Measurements from ENCODE around the gene ENTR1. TPM values are rescaled to one million over a fixed set of nuclear protein-coding genes. Genes with fewer than 3 reads are reported as not detected.

ENTR1 gene
- total RNA-seq, 1 donor from 2014 or later = 57.9 TPM

DNA sequence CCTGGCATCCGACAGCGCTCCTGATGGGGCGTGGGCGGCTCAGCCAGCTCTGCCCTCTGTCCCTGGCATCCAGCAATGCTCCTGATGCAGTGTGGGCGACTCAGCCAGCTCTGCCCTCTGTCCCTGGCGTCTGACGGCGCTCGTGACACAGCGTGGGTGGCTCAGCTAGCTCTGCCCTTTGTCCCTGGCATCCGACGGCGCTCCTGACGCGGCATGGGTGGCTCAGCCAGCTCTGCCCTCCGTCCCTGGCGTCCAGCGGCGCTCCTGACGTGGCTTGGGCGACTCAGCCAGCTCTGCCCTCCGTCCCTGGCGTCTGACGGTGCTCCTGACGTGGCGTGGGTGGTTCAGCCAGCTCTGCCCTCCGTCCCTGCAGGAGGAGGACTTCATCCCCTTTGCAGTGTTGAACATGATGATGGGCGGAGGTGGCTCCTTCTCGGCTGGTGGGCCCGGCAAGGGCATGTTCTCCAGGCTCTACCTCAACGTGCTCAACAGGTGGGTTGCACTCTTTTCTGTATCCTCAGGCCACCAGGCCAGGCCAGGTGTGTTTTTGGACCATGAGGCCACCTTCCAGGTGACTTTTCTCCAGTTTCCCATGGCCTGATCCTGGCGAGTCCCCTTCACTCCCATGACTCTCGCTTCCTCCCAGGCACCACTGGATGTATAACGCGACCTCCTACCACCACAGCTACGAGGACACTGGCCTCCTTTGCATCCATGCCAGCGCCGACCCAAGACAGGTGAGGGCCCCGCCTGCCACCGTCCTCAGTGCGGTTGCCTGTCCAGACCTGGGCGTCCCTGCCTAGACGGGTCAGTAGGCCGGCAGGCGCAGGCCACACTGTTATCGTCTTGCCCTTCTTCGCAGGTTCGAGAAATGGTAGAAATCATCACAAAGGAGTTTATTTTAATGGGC lies 8.0 kb upstream of the ENTR1 start:
- no peaks in the 10 kb centered on the region for H3K27me3 Mint-ChIP-seq (ENCODE audit: unreplicated experiment)
- H3K4me1 Mint-ChIP-seq (ENCODE audit: unreplicated experiment) = no peaks in the 10 kb centered on the region
- H3K4me3 Mint-ChIP-seq (ENCODE audit: unreplicated experiment) = no peak overlapping the region
- H3K9me3 Mint-ChIP-seq (ENCODE audit: unreplicated experiment) = no peaks in the 10 kb centered on the region
- TF ChIP-seq, protein P1, sequence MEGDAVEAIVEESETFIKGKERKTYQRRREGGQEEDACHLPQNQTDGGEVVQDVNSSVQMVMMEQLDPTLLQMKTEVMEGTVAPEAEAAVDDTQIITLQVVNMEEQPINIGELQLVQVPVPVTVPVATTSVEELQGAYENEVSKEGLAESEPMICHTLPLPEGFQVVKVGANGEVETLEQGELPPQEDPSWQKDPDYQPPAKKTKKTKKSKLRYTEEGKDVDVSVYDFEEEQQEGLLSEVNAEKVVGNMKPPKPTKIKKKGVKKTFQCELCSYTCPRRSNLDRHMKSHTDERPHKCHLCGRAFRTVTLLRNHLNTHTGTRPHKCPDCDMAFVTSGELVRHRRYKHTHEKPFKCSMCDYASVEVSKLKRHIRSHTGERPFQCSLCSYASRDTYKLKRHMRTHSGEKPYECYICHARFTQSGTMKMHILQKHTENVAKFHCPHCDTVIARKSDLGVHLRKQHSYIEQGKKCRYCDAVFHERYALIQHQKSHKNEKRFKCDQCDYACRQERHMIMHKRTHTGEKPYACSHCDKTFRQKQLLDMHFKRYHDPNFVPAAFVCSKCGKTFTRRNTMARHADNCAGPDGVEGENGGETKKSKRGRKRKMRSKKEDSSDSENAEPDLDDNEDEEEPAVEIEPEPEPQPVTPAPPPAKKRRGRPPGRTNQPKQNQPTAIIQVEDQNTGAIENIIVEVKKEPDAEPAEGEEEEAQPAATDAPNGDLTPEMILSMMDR (IDR thresholded peaks at IDR 0.05) = no peak
- no peak overlapping the region for H3K27ac Mint-ChIP-seq (ENCODE audit: unreplicated experiment)
- DNase-seq (ENCODE audit: extremely low spot score, unreplicated experiment) = no peak
- peaks cover 40% of the 10 kb centered on the region for H3K36me3 Mint-ChIP-seq (ENCODE audit: unreplicated experiment)

DNA sequence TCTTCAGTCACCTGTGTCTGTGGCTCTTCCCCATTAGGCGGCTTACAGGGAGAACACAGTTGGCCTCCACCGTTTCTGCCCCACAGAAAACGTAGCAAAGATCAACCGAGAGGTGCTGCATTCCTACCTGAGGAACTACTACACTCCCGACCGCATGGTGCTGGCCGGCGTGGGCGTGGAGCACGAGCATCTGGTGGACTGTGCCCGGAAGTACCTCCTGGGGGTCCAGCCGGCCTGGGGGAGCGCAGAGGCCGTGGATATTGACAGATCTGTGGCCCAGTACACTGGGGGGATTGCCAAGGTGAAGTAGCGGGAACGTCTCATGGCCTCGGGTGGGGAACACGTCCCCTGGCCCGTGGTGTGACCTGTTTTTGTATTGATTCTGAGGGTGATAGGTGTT lies 6.5 kb upstream of the ENTR1 start:
- no peak for DNase-seq (ENCODE audit: extremely low spot score, unreplicated experiment)
- Mint-ChIP-seq H3K36me3 (ENCODE audit: unreplicated experiment) (peaks cover 39% of the 10 kb centered on the region), H3K4me1 (ENCODE audit: unreplicated experiment) (peaks cover 7% of the 10 kb centered on the region), H3K27me3 (ENCODE audit: unreplicated experiment) (no peaks in the 10 kb centered on the region), H3K27ac (ENCODE audit: unreplicated experiment) (no peak overlapping the region), H3K9me3 (ENCODE audit: unreplicated experiment) (no peaks in the 10 kb centered on the region), H3K4me3 (ENCODE audit: unreplicated experiment) (no peak overlapping the region)
- TF ChIP-seq, protein P1 (IDR thresholded peaks at IDR 0.05) = no peak

DNA sequence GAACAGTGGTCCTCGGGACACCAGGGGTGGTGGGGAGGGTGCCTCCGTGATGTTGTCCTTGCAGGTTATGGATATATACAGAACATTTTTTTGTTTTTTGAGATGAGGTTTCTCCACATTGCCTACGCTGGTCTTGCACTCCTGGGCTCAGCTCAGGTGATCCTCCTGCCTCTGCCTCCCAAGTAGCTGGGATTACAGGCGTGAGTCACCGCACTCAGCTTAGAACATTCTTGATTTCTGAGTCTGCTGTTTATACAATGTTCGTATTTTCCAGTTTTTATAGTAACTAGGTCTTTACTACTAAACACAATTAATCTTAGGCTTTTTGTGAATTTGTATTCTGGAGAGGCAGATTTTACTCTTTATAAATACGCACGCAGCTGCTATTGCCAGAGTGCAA lies 6.0 kb upstream of the ENTR1 start:
- Mint-ChIP-seq H3K4me1 (ENCODE audit: unreplicated experiment) (peaks cover 12% of the 10 kb centered on the region), H3K4me3 (ENCODE audit: unreplicated experiment) (no peak overlapping the region), H3K36me3 (ENCODE audit: unreplicated experiment) (peaks cover 39% of the 10 kb centered on the region), H3K9me3 (ENCODE audit: unreplicated experiment) (no peaks in the 10 kb centered on the region), H3K27me3 (ENCODE audit: unreplicated experiment) (no peaks in the 10 kb centered on the region), H3K27ac (ENCODE audit: unreplicated experiment) (no peak overlapping the region)
- no peak for DNase-seq (ENCODE audit: extremely low spot score, unreplicated experiment)
- TF ChIP-seq, protein P1 (IDR thresholded peaks at IDR 0.05) = no peak

DNA sequence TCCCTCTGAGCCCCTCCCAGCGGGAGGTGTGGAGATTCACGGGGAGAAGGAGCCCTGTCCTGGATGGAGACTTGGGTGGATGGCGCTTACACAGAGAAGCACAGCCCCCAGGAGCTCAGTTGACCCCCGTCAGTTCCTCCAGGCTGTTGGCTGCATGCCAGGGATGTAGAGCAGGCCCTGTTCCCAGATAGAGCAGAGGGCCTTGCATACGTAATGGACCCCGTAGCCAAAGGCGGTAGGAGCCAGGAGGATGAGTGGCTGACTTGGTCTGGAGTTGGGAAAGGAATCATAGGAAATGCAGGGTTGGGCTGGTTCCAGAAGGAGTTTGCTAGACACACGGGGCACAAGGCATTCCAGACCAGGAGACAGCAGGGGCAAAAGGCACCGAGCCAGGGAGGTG lies 2.5 kb upstream of the ENTR1 start:
- H3K27ac Mint-ChIP-seq (ENCODE audit: unreplicated experiment) = no peak overlapping the region
- H3K4me1 Mint-ChIP-seq (ENCODE audit: unreplicated experiment) = peaks cover 32% of the 10 kb centered on the region
- no peaks in the 10 kb centered on the region for H3K9me3 Mint-ChIP-seq (ENCODE audit: unreplicated experiment)

DNA sequence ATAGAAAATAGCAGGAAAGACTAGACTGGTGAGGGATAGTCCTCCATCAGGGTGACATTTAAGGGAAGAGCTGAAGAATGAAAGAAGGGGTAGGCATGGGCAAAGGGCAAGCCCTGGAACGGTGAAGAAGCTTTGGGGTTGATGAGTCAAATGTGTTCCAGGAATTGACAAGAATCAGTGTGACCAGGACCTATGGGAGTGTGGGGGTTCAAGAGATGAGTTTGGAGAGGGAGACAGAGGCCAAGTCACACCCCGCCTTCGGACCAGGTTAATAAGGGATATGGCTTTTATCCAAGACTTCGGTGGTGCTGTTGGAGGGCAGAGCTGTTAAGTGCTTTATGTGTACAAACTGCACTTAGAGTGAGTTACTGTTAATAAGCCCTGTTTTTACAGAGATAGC lies 964 bp upstream of the ENTR1 start:
- Mint-ChIP-seq H3K4me1 (ENCODE audit: unreplicated experiment) (peaks cover 32% of the 10 kb centered on the region), H3K27ac (ENCODE audit: unreplicated experiment) (peak overlapping the region; percentile 86), H3K27me3 (ENCODE audit: unreplicated experiment) (no peaks in the 10 kb centered on the region), H3K9me3 (ENCODE audit: unreplicated experiment) (no peaks in the 10 kb centered on the region), H3K36me3 (ENCODE audit: unreplicated experiment) (peaks cover 26% of the 10 kb centered on the region), H3K4me3 (ENCODE audit: unreplicated experiment) (peak overlapping the region; percentile 89)
- TF ChIP-seq, protein P1 (IDR thresholded peaks at IDR 0.05) = no peak
- no peak for DNase-seq (ENCODE audit: extremely low spot score, unreplicated experiment)

More for the DNA sequence above, 2.5 kb upstream of the ENTR1 start:
- TF ChIP-seq, protein P1 (IDR thresholded peaks at IDR 0.05) = no peak
- H3K36me3 Mint-ChIP-seq (ENCODE audit: unreplicated experiment) = peaks cover 30% of the 10 kb centered on the region
- no peak for DNase-seq (ENCODE audit: extremely low spot score, unreplicated experiment)
- no peak overlapping the region for H3K4me3 Mint-ChIP-seq (ENCODE audit: unreplicated experiment)
- H3K27me3 Mint-ChIP-seq (ENCODE audit: unreplicated experiment) = no peaks in the 10 kb centered on the region
